H1 (cell line): ENCODE results near the gene TBC1D22B. TPM values are rescaled to one million over a fixed set of nuclear protein-coding genes. Genes with fewer than 3 reads are reported as not detected.

ENCODE experiments used
- CTCF ChIA-PET: fragments of 300-600 bp; sonication (Branson Sonifier 250); formaldehyde crosslinking; loops from one replicate; lab custom pipeline; 2021; ENCODE audit not compliant: partially characterized antibody; lab: Charles Lee
- POLR2A ChIA-PET: fragments of 300-600 bp; sonication (Branson Sonifier 250); formaldehyde crosslinking; loops from one replicate; lab custom pipeline; 2021; ENCODE audit warnings: inconsistent platforms; ENCODE audit not compliant: partially characterized antibody; lab: Charles Lee
- DNase-seq, 2 experiments: peaks; one replicate each; pipeline versions ENCODE4 v3.0.0 to v3.0.0-alpha.2; 2010 to 2022; ENCODE audit warnings: low spot score in 2 of 2, low read depth in 1 of 2, mixed read lengths in 1 of 2
- FAIRE-seq: peaks from 2 replicates; lab custom pipeline; 2011; peaks lifted over from hg19 to GRCh38; lab: Jason Lieb, UNC
- H2AFZ ChIP-seq: 2 replicates; pipeline ENCODE4 v1.8.1; 2012; ENCODE audit warnings: low read length, inconsistent platforms
- H2AK5ac ChIP-seq: 2 replicates; pipeline ENCODE4 v1.6.1; 2013; ENCODE audit warnings: low read depth, low read length
- H2BK120ac ChIP-seq: replicated peaks from 2 replicates; pipeline ENCODE3; 2013; ENCODE audit warnings: low read depth, low read length, inconsistent platforms
- H2BK12ac ChIP-seq: 2 replicates; pipeline ENCODE4 v1.6.1; 2013; ENCODE audit warnings: low read depth, low read length
- H2BK15ac ChIP-seq: 2 replicates; pipeline ENCODE4 v1.6.1; 2013; ENCODE audit warnings: low read length
- H2BK20ac ChIP-seq: 2 replicates; pipeline ENCODE4 v1.6.1; 2013; ENCODE audit warnings: low read length
- H2BK5ac ChIP-seq: 2 replicates; pipeline ENCODE4 v1.6.1; 2013; ENCODE audit warnings: low read depth, low read length
- H3K14ac ChIP-seq: 2 replicates; pipeline ENCODE4 v1.6.1; 2013; ENCODE audit warnings: inconsistent platforms; ENCODE audit not compliant: insufficient read length
- H3K18ac ChIP-seq: 2 replicates; pipeline ENCODE4 v1.6.1; 2013; ENCODE audit warnings: low read length; ENCODE audit errors: extremely low read depth
- H3K23ac ChIP-seq: 2 replicates; pipeline ENCODE4 v1.6.1; 2013; ENCODE audit warnings: inconsistent platforms; ENCODE audit not compliant: insufficient read length
- H3K23me2 ChIP-seq: 2 replicates; pipeline ENCODE4 v1.6.1; 2013; ENCODE audit warnings: low read depth, low read length
- H3K27ac ChIP-seq: 2 replicates; pipeline ENCODE4 v1.6.1; 2011; ENCODE audit warnings: low read depth, low read length, inconsistent platforms
- H3K27me3 ChIP-seq, 4 experiments: replicated peaks in 1 of 4; 1 replicate in 1 of 4; 2 replicates in 3 of 4; pipeline versions ENCODE4 v1.6.1 to v1.8.1; 2011 to 2013; ENCODE audit warnings: low read length in 3 of 4, mild to moderate bottlenecking in 3 of 4, inconsistent platforms in 2 of 4, mixed read lengths in 2 of 4, moderate library complexity in 1 of 4; ENCODE audit not compliant: control insufficient read depth in 3 of 4, insufficient read depth in 3 of 4; ENCODE audit errors: extremely low read depth in 1 of 4
- H3K36me3 ChIP-seq, 4 experiments: 2 replicates each; pipeline versions ENCODE4 v1.6.1 to v1.8.1; 2011 to 2013; ENCODE audit warnings: mild to moderate bottlenecking in 4 of 4, low read length in 3 of 4, moderate library complexity in 2 of 4, control low read depth in 1 of 4, inconsistent platforms in 1 of 4; ENCODE audit not compliant: insufficient read depth in 4 of 4, control insufficient read depth in 2 of 4
- H3K4ac ChIP-seq: replicated peaks from 2 replicates; pipeline ENCODE3; 2013; ENCODE audit warnings: low read length, low read depth, mixed read lengths, inconsistent platforms; ENCODE audit not compliant: insufficient read length
- H3K4me1 ChIP-seq, 4 experiments: replicated peaks in 1 of 4; 1 replicate in 1 of 4; 2 replicates in 3 of 4; pipeline versions ENCODE4 v1.6.1 to v1.8.1; 2011 to 2013; ENCODE audit warnings: low read length in 3 of 4, inconsistent platforms in 2 of 4, mixed read lengths in 1 of 4; ENCODE audit not compliant: insufficient read depth in 4 of 4, control insufficient read depth in 3 of 4
- H3K4me2 ChIP-seq, 2 experiments: 2 replicates each; pipeline versions ENCODE4 v1.6.1 to v1.8.1; 2011 to 2013; ENCODE audit warnings: low read depth in 2 of 2, low read length in 2 of 2, control low read depth in 1 of 2, inconsistent platforms in 1 of 2, mild to moderate bottlenecking in 1 of 2; ENCODE audit not compliant: insufficient read depth in 1 of 2
- H3K4me3 ChIP-seq, 4 experiments: fragments of 200-600, 300-600 bp in 1 of 4; sonication (generic), shearing (Covaris generic), sonication (Bioruptor Twin) in 1 of 4; 2 replicates each; pipeline versions ENCODE4 v1.5.1 to v1.8.1; 2011 to 2016; ENCODE audit warnings: low read length in 4 of 4, low read depth in 3 of 4, control low read depth in 2 of 4, inconsistent platforms in 2 of 4, mild to moderate bottlenecking in 2 of 4, mixed read lengths in 1 of 4, moderate library complexity in 1 of 4; ENCODE audit not compliant: insufficient read depth in 2 of 4; ENCODE audit errors: extremely low read depth in 1 of 4
- H3K56ac ChIP-seq: replicated peaks from 2 replicates; pipeline ENCODE3; 2013; ENCODE audit warnings: low read depth, mild to moderate bottlenecking, mixed read lengths, low read length, inconsistent platforms; ENCODE audit not compliant: insufficient read length
- H3K79me1 ChIP-seq: 2 replicates; pipeline ENCODE4 v1.6.1; 2013; ENCODE audit warnings: low read depth, low read length, control low read depth
- H3K79me2 ChIP-seq, 2 experiments: 2 replicates each; pipeline versions ENCODE4 v1.6.1 to v1.8.1; 2012 to 2013; ENCODE audit warnings: low read length in 2 of 2, mild to moderate bottlenecking in 2 of 2, inconsistent platforms in 1 of 2; ENCODE audit not compliant: insufficient read depth in 2 of 2, control insufficient read depth in 1 of 2
- H3K9ac ChIP-seq, 4 experiments: replicated peaks in 1 of 4; 1 replicate in 1 of 4; 2 replicates in 3 of 4; pipeline versions ENCODE4 v1.6.1 to v1.8.1; 2011 to 2013; ENCODE audit warnings: low read depth in 3 of 4, low read length in 3 of 4, control low read depth in 2 of 4, mild to moderate bottlenecking in 2 of 4, moderate library complexity in 2 of 4, inconsistent platforms in 1 of 4; ENCODE audit errors: extremely low read depth in 1 of 4
- H3K9me3 ChIP-seq, 2 experiments: 2 replicates each; pipeline versions ENCODE4 v1.6.1 to v1.8.1; 2012 to 2013; ENCODE audit warnings: mild to moderate bottlenecking in 2 of 2, moderate library complexity in 2 of 2, control low read depth in 1 of 2, inconsistent platforms in 1 of 2, low read depth in 1 of 2, low read length in 1 of 2, mixed read lengths in 1 of 2; ENCODE audit not compliant: insufficient read depth in 2 of 2
- H4K20me1 ChIP-seq, 2 experiments: replicated peaks in 1 of 2; 2 replicates each; pipeline versions ENCODE3 to v1.8.1; 2011 to 2013; ENCODE audit warnings: inconsistent platforms in 2 of 2, low read length in 2 of 2, mild to moderate bottlenecking in 1 of 2; ENCODE audit not compliant: insufficient read depth in 2 of 2, control insufficient read depth in 1 of 2
- H4K5ac ChIP-seq: 2 replicates; pipeline ENCODE4 v1.6.1; 2013; ENCODE audit warnings: low read length, low read depth, mixed read lengths, inconsistent platforms; ENCODE audit not compliant: insufficient read length
- H4K8ac ChIP-seq: 2 replicates; pipeline ENCODE4 v1.8.0; 2013; ENCODE audit warnings: mild to moderate bottlenecking, moderate library complexity, low read length, inconsistent platforms; ENCODE audit not compliant: insufficient read depth; ENCODE audit errors: extremely low read depth
- H4K91ac ChIP-seq: replicated peaks from 2 replicates; pipeline ENCODE3; 2013; ENCODE audit warnings: low read length, mixed read lengths, inconsistent platforms; ENCODE audit not compliant: insufficient read length
- CBX8 ChIP-seq: fragments of 300-800, 300-1000 bp; sonication (generic); IDR thresholded peaks from 2 replicates; pipeline ENCODE4 v1.7.1; 2016; ENCODE audit warnings: low read depth, low read length, borderline replicate concordance
- CTCF ChIP-seq, 3 experiments: IDR thresholded peaks; 1 replicate in 2 of 3; 2 replicates in 1 of 3; pipeline versions ENCODE4 v1.5.1 to v1.6.1; 2011; ENCODE audit warnings: low read length in 3 of 3, mild to moderate bottlenecking in 3 of 3, inconsistent platforms in 2 of 3, low read depth in 1 of 3, moderate library complexity in 1 of 3; ENCODE audit not compliant: insufficient read depth in 1 of 3; ENCODE audit errors: control extremely low read depth in 1 of 3
- GABPA ChIP-seq: IDR thresholded peaks from 2 replicates; pipeline ENCODE4 v1.6.1; 2011; ENCODE audit warnings: mild to moderate bottlenecking, low read length, moderate library complexity, borderline replicate concordance; ENCODE audit not compliant: insufficient read depth
- PHF8 ChIP-seq: fragments of 200-600 bp; sonication (generic); conservative IDR thresholded peaks from 2 replicates; pipeline ENCODE4 v1.7.1; 2012; ENCODE audit warnings: low read depth, mild to moderate bottlenecking, inconsistent platforms, low read length, moderate library complexity
- POLR2AphosphoS5 ChIP-seq: IDR thresholded peaks from 2 replicates; pipeline ENCODE4 v1.6.1; 2011; ENCODE audit warnings: low read depth, low read length
- TEAD4 ChIP-seq: IDR thresholded peaks from 2 replicates; pipeline ENCODE4 v1.6.1; 2012; ENCODE audit warnings: low read depth, low read length, inconsistent platforms, mixed read lengths
- ZNF274 ChIP-seq: IDR thresholded peaks from 2 replicates; pipeline ENCODE4 v1.7.0; 2012; ENCODE audit warnings: low read length, borderline replicate concordance; ENCODE audit errors: extremely low read depth
- WGBS, 2 experiments: shearing (Covaris generic) in 1 of 2; methylation state at CpG; one replicate each; pipeline versions ENCODE4 v1.1.6 to v1.1.7; 2013 to 2015; ENCODE audit warnings: low lambda C conversion rate in 2 of 2, mixed read lengths in 2 of 2, inconsistent platforms in 1 of 2, low coverage in 1 of 2, missing lambda C conversion rate in 1 of 2; ENCODE audit not compliant: insufficient replicate concordance in 2 of 2, insufficient coverage in 1 of 2, insufficient read length in 1 of 2; ENCODE audit errors: extremely low coverage in 1 of 2, missing lambda C conversion rate in 1 of 2; 5-methylcytosine and 5-hydroxymethylcytosine counted together
- polyA plus RNA-seq, 7 experiments: library from polyadenylated mRNA; depleted of rRNA in 3 of 7; stranded (reverse) in 5 of 7; unstranded in 2 of 7; fragments of >200 nt in 5 of 7; fragments of 200-250 nt in 2 of 7; gene quantifications; 1 replicate in 5 of 7; 2 replicates in 1 of 7; 4 replicates in 1 of 7; pipeline versions ENCODE4 v1.2.1 to v1.2.3, GENCODE V29; 2011 to 2013; ENCODE audit warnings: missing spikeins in 2 of 7, mixed read lengths in 2 of 7
- total RNA-seq: library from RNA; stranded (reverse); fragmentation: NEBNext Ultra II Directional; extraction: Animal tissue kit (Norgen Biotek cat#: 25700); gene quantifications from 2 replicates; pipeline ENCODE4 v1.2.1, GENCODE V29; 2021

The TBC1D22B gene
- total and polyA plus RNA-seq, 2 of the 8 experiments (the other 6 are each of a cell fraction or from before 2014, with no cell fraction given) = 10.1 to 17.4 TPM

- Histone ChIP-seq H3K36me3 (peaks cover 6 to 57% (median 29%) of the 10 kb centered on the region in 4 experiments; a peak in 7 of 8 replicates), H4K20me1 (peaks cover 0 to 2% of the 10 kb centered on the region in 2 experiments), H4K91ac (no peak overlapping the region), H2BK15ac (no peak overlapping the region), H3K4me3 (no peak overlapping the region), H2BK20ac (no peak overlapping the region), H3K18ac (no peak overlapping the region), H2AFZ (no peak overlapping the region), H4K5ac (no peak overlapping the region), H3K4me1 (no peaks in the 10 kb centered on the region), H3K23me2 (no peaks in the 10 kb centered on the region), H4K8ac (no peak overlapping the region), H3K56ac (no peak overlapping the region), H2BK5ac (no peak overlapping the region), H3K79me2 (no peaks in the 10 kb centered on the region), H3K4me2 (no peak overlapping the region), H3K14ac (no peak overlapping the region), H2AK5ac (no peak overlapping the region), H2BK12ac (no peak overlapping the region), H3K27ac (no peak overlapping the region), H3K9me3 (no peaks in the 10 kb centered on the region), H3K9ac (no peak overlapping the region), H3K79me1 (no peaks in the 10 kb centered on the region; the same call in 1 of the 2 replicates), H2BK120ac (no peak overlapping the region), H3K27me3 (no peaks in the 10 kb centered on the region), H3K4ac (no peak overlapping the region), H3K23ac (no peak overlapping the region)
- FAIRE-seq (no peak), DNase-seq (no peak)
- no peak for TF ChIP-seq PHF8
- TF ChIP-seq ZNF274 = no peak
- no peak for TF ChIP-seq TEAD4
- TF ChIP-seq POLR2AphosphoS5 = no peak
- TF ChIP-seq CTCF (IDR thresholded peaks at IDR 0.05; ENCODE audit: control extremely low read depth in 1 of 3, insufficient read depth in 1 of 3, low read depth in 1 of 3, low read length in 3 of 3) = no peak
- no peak for TF ChIP-seq GABPA
- TF ChIP-seq CBX8 = no peak
- 71% methylated on average over 1 of the region's 1 CpG; no CpG with 5 or more reads in 1 of the 2 experiments for WGBS, 2 experiments
- ChIA-PET POLR2A (interaction anchor here (1.0 kb wide), 1 partner anchor 10 kb away, joined by 3 read pairs; no protein-coding TSS in a partner anchor), CTCF (interaction anchor here (0.9 to 3.3 kb wide), 7 partner anchors 8 to 396 kb away, joined by 3 to 15 read pairs (median 3); no protein-coding TSS in a partner anchor)
These were observed 116.4 kb downstream of the TBC1D22B start for GRCh38 chr6:37373822-37374471.
